Suprapubic skin (tissue), 3 donors: ENCODE results near the gene PTF1A.

Source experiments
- POLR2AphosphoS5 ChIP-seq, 3 donors: sonication (generic); formaldehyde crosslinking; IDR thresholded peaks; one replicate each; pipeline ENCODE4 v1.6.1; 2017; ENCODE audit warnings: antibody characterized with exemption in 3 of 3
- TF ChIP-seq, protein P1 (sequence below), 2 donors: fragments of 200-600 bp in 1 of 2; fragments of 450-650 bp in 1 of 2; sonication (generic) in 1 of 2; IDR thresholded peaks; one replicate each; pipeline ENCODE4 v1.5.1; 2016 to 2019; ENCODE audit warnings: antibody characterized with exemption in 2 of 2, mild to moderate bottlenecking in 1 of 2, moderate library complexity in 1 of 2

DNA sequence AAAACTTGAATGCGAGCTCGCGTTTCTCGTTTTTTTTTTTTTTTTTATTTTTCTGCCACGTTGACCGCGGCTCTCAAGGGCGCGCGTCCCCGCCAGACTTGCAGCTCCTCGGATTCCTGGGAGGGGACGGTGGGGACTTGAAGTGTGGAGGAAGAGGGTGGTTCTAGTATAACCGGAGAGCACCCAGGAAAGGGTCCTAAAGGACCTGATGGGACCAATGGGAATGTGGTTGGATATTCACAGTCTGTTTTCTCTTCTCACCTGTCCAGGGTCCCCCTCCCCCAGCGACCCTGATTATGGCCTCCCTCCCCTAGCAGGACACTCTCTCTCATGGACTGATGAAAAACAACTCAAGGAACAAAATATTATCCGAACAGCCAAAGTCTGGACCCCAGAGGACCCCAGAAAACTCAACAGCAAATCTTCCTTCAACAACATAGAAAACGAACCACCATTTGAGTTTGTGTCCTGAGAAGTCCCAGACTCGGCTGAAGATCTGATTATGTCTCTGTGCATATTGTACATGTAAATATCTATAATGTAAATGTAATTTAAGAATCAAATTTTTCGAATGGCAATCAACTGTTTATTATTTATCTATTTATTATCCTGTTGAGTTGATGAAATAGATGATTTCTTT lies 1.4 kb downstream of the PTF1A start:
- TF ChIP-seq POLR2AphosphoS5 (IDR thresholded peaks at IDR 0.05), result no peak
- TF ChIP-seq, protein P1, sequence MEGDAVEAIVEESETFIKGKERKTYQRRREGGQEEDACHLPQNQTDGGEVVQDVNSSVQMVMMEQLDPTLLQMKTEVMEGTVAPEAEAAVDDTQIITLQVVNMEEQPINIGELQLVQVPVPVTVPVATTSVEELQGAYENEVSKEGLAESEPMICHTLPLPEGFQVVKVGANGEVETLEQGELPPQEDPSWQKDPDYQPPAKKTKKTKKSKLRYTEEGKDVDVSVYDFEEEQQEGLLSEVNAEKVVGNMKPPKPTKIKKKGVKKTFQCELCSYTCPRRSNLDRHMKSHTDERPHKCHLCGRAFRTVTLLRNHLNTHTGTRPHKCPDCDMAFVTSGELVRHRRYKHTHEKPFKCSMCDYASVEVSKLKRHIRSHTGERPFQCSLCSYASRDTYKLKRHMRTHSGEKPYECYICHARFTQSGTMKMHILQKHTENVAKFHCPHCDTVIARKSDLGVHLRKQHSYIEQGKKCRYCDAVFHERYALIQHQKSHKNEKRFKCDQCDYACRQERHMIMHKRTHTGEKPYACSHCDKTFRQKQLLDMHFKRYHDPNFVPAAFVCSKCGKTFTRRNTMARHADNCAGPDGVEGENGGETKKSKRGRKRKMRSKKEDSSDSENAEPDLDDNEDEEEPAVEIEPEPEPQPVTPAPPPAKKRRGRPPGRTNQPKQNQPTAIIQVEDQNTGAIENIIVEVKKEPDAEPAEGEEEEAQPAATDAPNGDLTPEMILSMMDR (IDR thresholded peaks at IDR 0.05), result no peak
